Measurements from ENCODE around the gene TSBP1. TPM values are rescaled to one million over a fixed set of nuclear protein-coding genes. Genes with fewer than 3 reads are reported as not detected.

The TSBP1 gene
- total and polyA plus RNA-seq, 2 of the 8 experiments (the other 6 are each of a cell fraction or from before 2014, with no cell fraction given), result not detected

DNA sequence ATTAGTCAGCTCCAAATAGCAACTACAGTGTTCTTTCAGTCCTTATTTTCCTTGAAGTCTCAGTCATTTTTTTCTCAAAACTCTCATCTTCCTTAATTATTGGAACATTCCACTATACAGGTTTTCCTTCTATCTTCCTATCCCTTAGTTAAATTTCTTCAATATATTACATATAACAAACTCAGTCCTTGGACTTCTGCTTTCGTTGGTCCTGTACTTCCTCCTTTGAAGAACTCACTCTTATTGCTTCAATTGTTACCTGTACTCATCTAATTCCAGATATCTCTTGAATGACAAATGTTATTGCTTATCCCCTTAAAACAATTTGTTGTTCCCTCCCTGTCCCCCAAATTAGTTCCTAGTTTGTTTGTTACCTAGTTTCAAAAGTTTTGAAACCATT, 80.2 kb downstream of the TSBP1 start:
- no peak overlapping the region for H2BK20ac ChIP-seq (ENCODE audit: low read length)
- DNase-seq (ENCODE audit: low read depth in 1 of 2, low spot score in 2 of 2) (no peak), FAIRE-seq (no peak)
- H3K14ac ChIP-seq (ENCODE audit: insufficient read length), result no peak overlapping the region
- no peak overlapping the region for H3K4ac ChIP-seq (replicated peaks; ENCODE audit: insufficient read length, low read depth, low read length)
- H4K8ac ChIP-seq (ENCODE audit: extremely low read depth, insufficient read depth, low read length), result no peak overlapping the region
- no peak overlapping the region for H2BK120ac ChIP-seq (replicated peaks; ENCODE audit: low read depth, low read length)
- no peak overlapping the region for H3K56ac ChIP-seq (replicated peaks; ENCODE audit: insufficient read length, low read depth, low read length)
- no peaks in the 10 kb centered on the region for H3K27me3 ChIP-seq (replicated peaks in 1 of 4; ENCODE audit: control insufficient read depth in 3 of 4, extremely low read depth in 1 of 4, insufficient read depth in 3 of 4, low read length in 3 of 4)
- no peak overlapping the region for H4K5ac ChIP-seq (ENCODE audit: insufficient read length, low read depth, low read length)
- H3K4me3 ChIP-seq (ENCODE audit: extremely low read depth in 1 of 4, insufficient read depth in 2 of 4, low read depth in 3 of 4, low read length in 4 of 4), result no peak overlapping the region
- H4K91ac ChIP-seq (replicated peaks; ENCODE audit: insufficient read length, low read length), result no peak overlapping the region
- H3K9ac ChIP-seq (replicated peaks in 1 of 4; ENCODE audit: extremely low read depth in 1 of 4, low read depth in 3 of 4, low read length in 3 of 4), result no peak overlapping the region
- H3K4me1 ChIP-seq (replicated peaks in 1 of 4; ENCODE audit: control insufficient read depth in 3 of 4, insufficient read depth in 4 of 4, low read length in 3 of 4), result no peaks in the 10 kb centered on the region
- no peak overlapping the region for H3K23ac ChIP-seq (ENCODE audit: insufficient read length)
- H2BK15ac ChIP-seq (ENCODE audit: low read length), result no peak overlapping the region
- CTCF ChIA-PET (ENCODE audit: partially characterized antibody), result interaction anchor here (1.2 kb wide), 1 partner anchor 122 kb away, joined by 3 read pairs; no protein-coding TSS in a partner anchor
- 75% methylated on average over 1 of the region's 1 CpG; no CpG with 5 or more reads in 1 of the 2 experiments for WGBS, 2 experiments (ENCODE audit: extremely low coverage in 1 of 2, insufficient coverage in 1 of 2, insufficient read length in 1 of 2, insufficient replicate concordance in 2 of 2, low coverage in 1 of 2, low lambda C conversion rate in 2 of 2, missing lambda C conversion rate in 1 of 2)
- H4K20me1 ChIP-seq (replicated peaks in 1 of 2; ENCODE audit: control insufficient read depth in 1 of 2, insufficient read depth in 2 of 2, low read length in 2 of 2), result no peaks in the 10 kb centered on the region
- H3K79me2 ChIP-seq (ENCODE audit: control insufficient read depth in 1 of 2, insufficient read depth in 2 of 2, low read length in 2 of 2), result no peaks in the 10 kb centered on the region
- H3K4me2 ChIP-seq (ENCODE audit: insufficient read depth in 1 of 2, low read depth in 2 of 2, low read length in 2 of 2), result no peak overlapping the region
- POLR2A ChIA-PET (ENCODE audit: partially characterized antibody), result no interaction called here
- H3K36me3 ChIP-seq (ENCODE audit: control insufficient read depth in 2 of 4, insufficient read depth in 4 of 4, low read length in 3 of 4), result no peaks in the 10 kb centered on the region
- H3K27ac ChIP-seq (ENCODE audit: low read depth, low read length), result no peak overlapping the region
- no peak overlapping the region for H2AFZ ChIP-seq (ENCODE audit: low read length)
- TF ChIP-seq NRF1 (IDR thresholded peaks at IDR 0.05; ENCODE audit: low read depth, low read length) (no peak), SIRT6 (IDR thresholded peaks at IDR 0.05; ENCODE audit: low read length) (no peak), RBBP5 (IDR thresholded peaks at IDR 0.05; ENCODE audit: borderline replicate concordance, low read depth, low read length) (no peak), POLR2A (IDR thresholded peaks at IDR 0.05; ENCODE audit: control extremely low read depth in 1 of 2, low read depth in 2 of 2, low read length in 2 of 2) (no peak), KDM4A (IDR thresholded peaks at IDR 0.05; ENCODE audit: low read depth, low read length, severe bottlenecking) (no peak), HDAC6 (IDR thresholded peaks at IDR 0.05; ENCODE audit: low read depth, low read length) (no peak), EP300 (IDR thresholded peaks at IDR 0.05; ENCODE audit: borderline replicate concordance in 1 of 2, low read depth in 2 of 2, low read length in 2 of 2) (no peak), BRCA1 (IDR thresholded peaks at IDR 0.05; ENCODE audit: low read depth, low read length) (no peak), NANOG (IDR thresholded peaks at IDR 0.05; ENCODE audit: insufficient read depth, low read depth, low read length, poor library complexity, severe bottlenecking) (no peak), YY1 (IDR thresholded peaks at IDR 0.05; ENCODE audit: low read depth, low read length) (no peak), EZH2 (IDR thresholded peaks at IDR 0.05; ENCODE audit: low read depth, low read length, severe bottlenecking) (no peak)
- no peak overlapping the region for H2AK5ac ChIP-seq (ENCODE audit: low read depth, low read length)
- H3K79me1 ChIP-seq (ENCODE audit: low read depth, low read length), result no peaks in the 10 kb centered on the region
- no peak overlapping the region for H2BK5ac ChIP-seq (ENCODE audit: low read depth, low read length)
- H3K9me3 ChIP-seq (ENCODE audit: insufficient read depth in 2 of 2, low read depth in 1 of 2, low read length in 1 of 2), result no peaks in the 10 kb centered on the region
- no peaks in the 10 kb centered on the region for H3K23me2 ChIP-seq (ENCODE audit: low read depth, low read length)
- H3K18ac ChIP-seq (ENCODE audit: extremely low read depth, low read length), result no peak overlapping the region
- H2BK12ac ChIP-seq (ENCODE audit: low read depth, low read length), result no peak overlapping the region
